Vagina (tissue), 2 donors: ENCODE measurements around the gene SIRT7.

ENCODE experiments used
- POLR2AphosphoS5 ChIP-seq, 2 donors: sonication (generic); formaldehyde crosslinking; IDR thresholded peaks; one replicate each; pipeline ENCODE4 v1.9.0; 2017; ENCODE audit warnings: antibody characterized with exemption in 2 of 2, mild to moderate bottlenecking in 2 of 2, low read depth in 1 of 2; ENCODE audit not compliant: insufficient read depth in 1 of 2
- TF ChIP-seq, protein P1 (sequence below), 3 experiments: fragments of 450-650 bp in 2 of 3; fragments of 200-600 bp in 1 of 3; sonication (generic) in 1 of 3; IDR thresholded peaks; one replicate each; pipeline ENCODE4 v1.5.1; 2017 to 2019; ENCODE audit warnings: antibody characterized with exemption in 3 of 3, mild to moderate bottlenecking in 2 of 3, moderate library complexity in 2 of 3

DNA sequence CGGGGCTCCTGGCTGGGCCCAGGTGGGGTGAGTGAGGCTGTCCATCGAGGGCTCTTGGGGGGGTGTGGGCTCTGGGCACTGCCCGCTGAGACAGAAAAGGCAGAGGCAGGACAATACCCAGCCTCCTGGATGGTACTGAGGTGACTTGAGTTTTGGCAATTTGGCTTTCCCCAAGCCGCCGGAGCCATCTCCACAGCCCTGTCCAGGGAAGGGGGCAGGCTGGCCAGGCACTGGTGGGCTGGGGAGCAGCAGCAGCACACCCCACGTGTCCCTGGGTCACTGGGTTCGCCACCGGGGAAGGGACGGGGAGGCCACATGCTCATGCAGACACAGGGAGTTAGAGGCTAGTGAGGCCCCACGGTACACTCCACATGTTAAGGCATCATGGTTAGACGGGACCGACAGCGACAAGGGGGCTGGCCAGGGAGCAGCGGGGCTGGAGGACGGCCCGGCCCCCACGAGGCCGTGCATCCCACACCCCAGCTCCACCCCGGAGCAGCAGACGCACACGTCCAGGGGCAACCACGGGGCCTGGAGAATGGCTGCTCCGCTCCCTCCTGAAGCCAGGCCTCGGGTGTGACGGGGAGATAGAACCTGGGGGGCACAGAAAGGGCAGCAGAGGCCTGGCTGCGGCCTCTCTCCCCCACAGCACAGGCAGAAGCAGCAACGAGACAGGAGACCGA, 49.8 kb downstream of the SIRT7 start:
- TF ChIP-seq POLR2AphosphoS5 (IDR thresholded peaks at IDR 0.05; ENCODE audit: insufficient read depth in 1 of 2, low read depth in 1 of 2) = peak in 1 of 2 donors; percentile 34
- TF ChIP-seq, protein P1, sequence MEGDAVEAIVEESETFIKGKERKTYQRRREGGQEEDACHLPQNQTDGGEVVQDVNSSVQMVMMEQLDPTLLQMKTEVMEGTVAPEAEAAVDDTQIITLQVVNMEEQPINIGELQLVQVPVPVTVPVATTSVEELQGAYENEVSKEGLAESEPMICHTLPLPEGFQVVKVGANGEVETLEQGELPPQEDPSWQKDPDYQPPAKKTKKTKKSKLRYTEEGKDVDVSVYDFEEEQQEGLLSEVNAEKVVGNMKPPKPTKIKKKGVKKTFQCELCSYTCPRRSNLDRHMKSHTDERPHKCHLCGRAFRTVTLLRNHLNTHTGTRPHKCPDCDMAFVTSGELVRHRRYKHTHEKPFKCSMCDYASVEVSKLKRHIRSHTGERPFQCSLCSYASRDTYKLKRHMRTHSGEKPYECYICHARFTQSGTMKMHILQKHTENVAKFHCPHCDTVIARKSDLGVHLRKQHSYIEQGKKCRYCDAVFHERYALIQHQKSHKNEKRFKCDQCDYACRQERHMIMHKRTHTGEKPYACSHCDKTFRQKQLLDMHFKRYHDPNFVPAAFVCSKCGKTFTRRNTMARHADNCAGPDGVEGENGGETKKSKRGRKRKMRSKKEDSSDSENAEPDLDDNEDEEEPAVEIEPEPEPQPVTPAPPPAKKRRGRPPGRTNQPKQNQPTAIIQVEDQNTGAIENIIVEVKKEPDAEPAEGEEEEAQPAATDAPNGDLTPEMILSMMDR (IDR thresholded peaks at IDR 0.05) = no peak
